Measurements from ENCODE around the gene DOCK10.

Gene DOCK10

DNA sequence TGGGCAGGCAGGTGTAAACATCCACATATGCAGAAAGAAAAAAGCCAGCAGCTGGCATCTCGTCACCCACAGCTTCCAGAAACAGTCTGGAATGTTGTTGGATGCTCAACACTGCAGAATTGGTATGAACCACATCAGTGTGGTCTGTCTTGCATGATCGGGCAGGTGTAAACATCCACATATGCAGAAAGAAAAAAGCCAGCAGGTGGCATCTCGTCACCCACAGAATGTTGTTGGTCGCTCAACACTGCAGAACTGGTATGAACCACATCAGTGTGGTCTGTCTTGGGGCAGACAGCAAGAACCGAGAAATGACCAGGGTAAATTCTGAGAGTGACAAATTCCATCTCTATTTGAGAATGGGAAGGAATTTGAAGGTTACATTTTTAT lies 39.6 kb downstream of the DOCK10 start:
- no peak overlapping the region for H3K27ac ChIP-seq (ENCODE audit: low read length)
- H3K9me3 ChIP-seq (ENCODE audit: insufficient read depth, low read length, severe bottlenecking), result no peaks in the 10 kb centered on the region
- no peak overlapping the region for H2AFZ ChIP-seq (ENCODE audit: low read depth, low read length)
- no peaks in the 10 kb centered on the region for H3K27me3 ChIP-seq (ENCODE audit: insufficient read depth, low read length, poor library complexity)
- DNase-seq (no peak), ATAC-seq (ENCODE audit: insufficient read depth, low read depth) (peak; percentile 61; the same call in 2 of the 3 replicates)
- peaks cover 38% of the 10 kb centered on the region for H3K79me2 ChIP-seq (ENCODE audit: insufficient read depth, low read length)
- H4K20me1 ChIP-seq (ENCODE audit: insufficient read depth, low read length), result peaks cover 13% of the 10 kb centered on the region; the same call in 1 of the 2 replicates
- H3K9ac ChIP-seq (ENCODE audit: low read depth, low read length), result no peak overlapping the region
- no peak overlapping the region for H3K4me2 ChIP-seq (ENCODE audit: insufficient read depth, low read length)
- no peak overlapping the region for H3K4me3 ChIP-seq (ENCODE audit: low read depth in 1 of 2, low read length in 2 of 2)
- H3K4me1 ChIP-seq (ENCODE audit: insufficient read depth, low read length), result no peaks in the 10 kb centered on the region; the same call in none of the 2 replicates
- no peaks in the 10 kb centered on the region for H3K36me3 ChIP-seq (ENCODE audit: insufficient read depth, low read length)
- no peak for TF ChIP-seq EZH2 (IDR thresholded peaks at IDR 0.05; ENCODE audit: borderline replicate concordance, low read depth, low read length, severe bottlenecking)
- TF ChIP-seq, protein P1, sequence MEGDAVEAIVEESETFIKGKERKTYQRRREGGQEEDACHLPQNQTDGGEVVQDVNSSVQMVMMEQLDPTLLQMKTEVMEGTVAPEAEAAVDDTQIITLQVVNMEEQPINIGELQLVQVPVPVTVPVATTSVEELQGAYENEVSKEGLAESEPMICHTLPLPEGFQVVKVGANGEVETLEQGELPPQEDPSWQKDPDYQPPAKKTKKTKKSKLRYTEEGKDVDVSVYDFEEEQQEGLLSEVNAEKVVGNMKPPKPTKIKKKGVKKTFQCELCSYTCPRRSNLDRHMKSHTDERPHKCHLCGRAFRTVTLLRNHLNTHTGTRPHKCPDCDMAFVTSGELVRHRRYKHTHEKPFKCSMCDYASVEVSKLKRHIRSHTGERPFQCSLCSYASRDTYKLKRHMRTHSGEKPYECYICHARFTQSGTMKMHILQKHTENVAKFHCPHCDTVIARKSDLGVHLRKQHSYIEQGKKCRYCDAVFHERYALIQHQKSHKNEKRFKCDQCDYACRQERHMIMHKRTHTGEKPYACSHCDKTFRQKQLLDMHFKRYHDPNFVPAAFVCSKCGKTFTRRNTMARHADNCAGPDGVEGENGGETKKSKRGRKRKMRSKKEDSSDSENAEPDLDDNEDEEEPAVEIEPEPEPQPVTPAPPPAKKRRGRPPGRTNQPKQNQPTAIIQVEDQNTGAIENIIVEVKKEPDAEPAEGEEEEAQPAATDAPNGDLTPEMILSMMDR (IDR thresholded peaks at IDR 0.05; ENCODE audit: borderline replicate concordance, extremely low read depth, low read length, poor library complexity, severe bottlenecking), result peak; percentile 19

DNA sequence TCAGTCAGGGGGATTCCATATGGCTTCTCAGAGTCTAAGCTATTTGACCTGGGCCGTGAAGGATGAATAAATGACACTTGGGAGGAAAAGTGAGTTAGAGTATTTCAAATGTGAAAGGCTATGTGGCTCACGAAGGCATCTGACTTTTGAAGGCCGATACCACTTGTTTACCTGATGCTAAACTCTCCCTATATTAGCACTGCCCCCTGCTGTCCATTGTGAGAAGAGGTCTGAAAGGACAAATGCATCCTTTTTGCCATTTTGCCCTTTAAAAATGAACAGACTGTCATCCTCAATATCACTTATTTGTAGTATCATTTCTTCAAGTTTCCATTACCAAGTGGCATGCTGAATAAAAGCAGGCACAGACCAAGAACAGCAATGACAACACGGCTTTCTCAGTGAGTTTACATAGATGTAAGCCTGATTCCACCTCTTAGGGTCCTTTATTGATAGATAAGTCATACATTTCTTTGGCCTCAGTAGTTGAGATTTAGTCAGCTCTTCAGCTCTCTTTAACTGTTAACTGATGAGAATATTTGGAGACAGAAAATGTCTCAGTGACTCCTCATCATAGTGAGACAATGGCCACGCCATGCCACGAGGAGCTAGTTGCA lies 40.1 kb downstream of the DOCK10 start:
- Histone ChIP-seq H3K36me3 (ENCODE audit: insufficient read depth, low read length) (no peaks in the 10 kb centered on the region), H3K4me1 (ENCODE audit: insufficient read depth, low read length) (no peaks in the 10 kb centered on the region; the same call in none of the 2 replicates), H3K27me3 (ENCODE audit: insufficient read depth, low read length, poor library complexity) (no peaks in the 10 kb centered on the region), H3K4me3 (ENCODE audit: low read depth in 1 of 2, low read length in 2 of 2) (no peak overlapping the region), H3K79me2 (ENCODE audit: insufficient read depth, low read length) (peaks cover 41% of the 10 kb centered on the region), H3K27ac (ENCODE audit: low read length) (0 out of 2 replicates have a peak overlapping the region, but pooled peaks have one; percentile 35), H4K20me1 (ENCODE audit: insufficient read depth, low read length) (peaks cover 17% of the 10 kb centered on the region; the same call in 1 of the 2 replicates), H2AFZ (ENCODE audit: low read depth, low read length) (no peak overlapping the region), H3K9me3 (ENCODE audit: insufficient read depth, low read length, severe bottlenecking) (no peaks in the 10 kb centered on the region), H3K4me2 (ENCODE audit: insufficient read depth, low read length) (no peak overlapping the region), H3K9ac (ENCODE audit: low read depth, low read length) (no peak overlapping the region)
- ATAC-seq (ENCODE audit: insufficient read depth, low read depth) (peak; percentile 72), DNase-seq (peak; percentile 56)
- TF ChIP-seq, protein P1 (IDR thresholded peaks at IDR 0.05; ENCODE audit: borderline replicate concordance, extremely low read depth, low read length, poor library complexity, severe bottlenecking), result peak; percentile 80
- no peak for TF ChIP-seq EZH2 (IDR thresholded peaks at IDR 0.05; ENCODE audit: borderline replicate concordance, low read depth, low read length, severe bottlenecking)

DNA sequence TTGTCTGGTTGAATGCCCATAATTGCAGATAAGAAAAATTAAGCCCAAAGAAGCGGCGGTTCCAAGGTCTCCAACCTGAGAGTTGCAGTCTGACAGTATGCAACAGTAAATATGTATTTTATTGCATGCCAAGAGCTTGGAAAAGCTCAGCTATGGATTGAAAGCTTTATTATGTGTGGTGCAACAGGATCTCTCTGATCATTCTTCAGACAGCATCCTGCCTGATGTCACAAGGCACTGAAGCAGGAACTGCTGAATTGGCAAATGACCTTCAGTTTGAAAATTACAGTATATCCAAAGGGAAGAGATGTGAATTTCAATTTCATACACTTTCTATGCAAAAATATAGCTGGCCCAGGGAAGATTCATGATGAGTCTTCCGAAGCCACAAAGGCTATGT lies 42.5 kb downstream of the DOCK10 start:
- ATAC-seq (ENCODE audit: insufficient read depth, low read depth) (no peak), DNase-seq (no peak)
- H3K27ac ChIP-seq (ENCODE audit: low read length), result no peak overlapping the region
- no peak overlapping the region for H2AFZ ChIP-seq (ENCODE audit: low read depth, low read length)
- no peaks in the 10 kb centered on the region for H3K9me3 ChIP-seq (ENCODE audit: insufficient read depth, low read length, severe bottlenecking)
- no peak overlapping the region for H3K4me3 ChIP-seq (ENCODE audit: low read depth in 1 of 2, low read length in 2 of 2)
- peaks cover 17% of the 10 kb centered on the region; the same call in 1 of the 2 replicates for H4K20me1 ChIP-seq (ENCODE audit: insufficient read depth, low read length)
- no peaks in the 10 kb centered on the region; the same call in none of the 2 replicates for H3K4me1 ChIP-seq (ENCODE audit: insufficient read depth, low read length)
- H3K9ac ChIP-seq (ENCODE audit: low read depth, low read length), result no peak overlapping the region
- H3K27me3 ChIP-seq (ENCODE audit: insufficient read depth, low read length, poor library complexity), result no peaks in the 10 kb centered on the region
- H3K36me3 ChIP-seq (ENCODE audit: insufficient read depth, low read length), result no peaks in the 10 kb centered on the region
- TF ChIP-seq EZH2 (IDR thresholded peaks at IDR 0.05; ENCODE audit: borderline replicate concordance, low read depth, low read length, severe bottlenecking), result no peak
- TF ChIP-seq, protein P1 (IDR thresholded peaks at IDR 0.05; ENCODE audit: borderline replicate concordance, extremely low read depth, low read length, poor library complexity, severe bottlenecking), result no peak
- peaks cover 38% of the 10 kb centered on the region for H3K79me2 ChIP-seq (ENCODE audit: insufficient read depth, low read length)
- no peak overlapping the region for H3K4me2 ChIP-seq (ENCODE audit: insufficient read depth, low read length)

Measured in DND-41 (cell line).